ENCODE measurements around the gene KCNIP2. TPM values are rescaled to one million over a fixed set of nuclear protein-coding genes. Genes with fewer than 3 reads are reported as not detected.

Gene KCNIP2
- total and polyA plus RNA-seq, 2 experiments from 2014 or later = 35.7 to 63.6 TPM

DNA sequence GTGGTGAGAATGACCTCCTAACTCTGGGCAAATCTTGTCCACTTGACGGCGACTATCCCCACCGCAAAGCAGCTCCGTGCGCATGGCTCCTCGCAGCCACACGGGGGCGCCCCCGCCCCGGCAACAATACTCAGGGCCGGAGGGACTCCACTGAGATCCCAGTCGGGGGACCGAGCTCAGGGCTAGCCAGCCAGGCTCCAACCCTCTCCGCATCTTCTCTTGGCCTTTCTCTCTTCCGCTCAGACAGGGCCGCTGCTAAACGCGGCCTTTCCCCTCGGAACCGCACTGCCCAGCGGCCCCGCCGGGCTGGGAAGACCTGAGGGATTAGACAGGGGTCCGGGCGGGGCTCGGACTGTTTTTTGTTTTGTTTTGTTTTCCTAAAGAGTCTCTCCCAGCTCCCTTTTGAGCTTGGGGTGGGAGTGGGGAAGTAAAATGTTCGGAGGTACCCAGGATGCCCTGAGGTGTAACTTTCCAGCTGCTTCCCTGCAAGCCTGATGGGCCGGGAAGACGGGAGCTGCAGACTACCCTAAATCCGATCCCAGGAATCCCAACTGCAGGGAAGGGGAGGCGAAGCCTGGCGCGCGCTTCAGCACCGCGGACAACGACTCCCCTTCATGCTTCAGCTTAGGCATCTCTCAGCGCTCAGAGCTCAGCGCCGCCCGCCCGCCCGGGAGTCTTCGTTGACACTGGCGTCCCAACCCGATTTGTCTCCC is 2.7 kb downstream of the KCNIP2 start:
- peak; percentile 96 for TF ChIP-seq CTCF (IDR thresholded peaks at IDR 0.05; ENCODE audit: low read depth, low read length)
- H3K36me3 ChIP-seq = no peaks in the 10 kb centered on the region
- peaks cover 17% of the 10 kb centered on the region for H3K27me3 ChIP-seq
- DNase-seq (ENCODE audit: low read depth in 1 of 2, low spot score in 1 of 2) = peak; percentile 91 to 95
- H3K4me3 ChIP-seq = peak overlapping the region; percentile 24
- no peak overlapping the region for H3K27ac ChIP-seq
- H3K4me1 ChIP-seq (ENCODE audit: low read depth) = peaks cover 27% of the 10 kb centered on the region
- no peaks in the 10 kb centered on the region for H3K9me3 ChIP-seq (ENCODE audit: low read depth)

DNA sequence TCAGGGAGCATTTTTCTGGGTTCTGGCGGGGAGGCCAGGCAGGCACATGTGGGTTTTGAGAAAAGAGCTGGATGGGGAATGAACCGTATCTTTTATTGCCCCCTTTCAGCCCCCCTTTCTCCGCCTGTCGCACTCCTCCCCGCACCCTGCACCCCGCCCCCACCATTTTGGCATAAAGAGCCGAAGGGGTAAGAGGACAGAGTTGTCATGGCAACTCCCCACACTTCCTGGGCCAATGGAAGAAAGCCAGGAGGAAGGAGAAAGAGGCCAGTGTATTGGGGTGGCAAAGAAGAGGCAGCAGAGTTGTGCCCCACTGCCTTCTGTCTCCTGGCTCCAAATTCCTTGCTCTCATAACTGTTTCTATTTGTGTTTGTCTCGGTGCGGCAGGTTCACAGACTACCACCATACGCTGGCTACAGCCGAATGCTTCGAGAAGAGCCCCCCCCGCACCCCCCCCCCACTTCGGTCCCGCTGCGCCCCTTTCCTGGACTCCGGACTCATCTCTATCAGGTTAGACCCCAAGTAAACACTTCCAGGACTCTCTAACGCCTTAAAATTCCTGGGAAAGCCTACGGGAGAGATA is 3.4 kb downstream of the KCNIP2 start:
- no peak for TF ChIP-seq CTCF (IDR thresholded peaks at IDR 0.05; ENCODE audit: low read depth, low read length)
- no peak overlapping the region for H3K27ac ChIP-seq
- DNase-seq (ENCODE audit: low read depth in 1 of 2, low spot score in 1 of 2) = peak in 1 of 2 donors; percentile 55
- peaks cover 27% of the 10 kb centered on the region for H3K4me1 ChIP-seq (ENCODE audit: low read depth)
- H3K27me3 ChIP-seq = peaks cover 17% of the 10 kb centered on the region
- H3K4me3 ChIP-seq = peak overlapping the region; percentile 24
- no peaks in the 10 kb centered on the region for H3K9me3 ChIP-seq (ENCODE audit: low read depth)
- no peaks in the 10 kb centered on the region for H3K36me3 ChIP-seq

DNA sequence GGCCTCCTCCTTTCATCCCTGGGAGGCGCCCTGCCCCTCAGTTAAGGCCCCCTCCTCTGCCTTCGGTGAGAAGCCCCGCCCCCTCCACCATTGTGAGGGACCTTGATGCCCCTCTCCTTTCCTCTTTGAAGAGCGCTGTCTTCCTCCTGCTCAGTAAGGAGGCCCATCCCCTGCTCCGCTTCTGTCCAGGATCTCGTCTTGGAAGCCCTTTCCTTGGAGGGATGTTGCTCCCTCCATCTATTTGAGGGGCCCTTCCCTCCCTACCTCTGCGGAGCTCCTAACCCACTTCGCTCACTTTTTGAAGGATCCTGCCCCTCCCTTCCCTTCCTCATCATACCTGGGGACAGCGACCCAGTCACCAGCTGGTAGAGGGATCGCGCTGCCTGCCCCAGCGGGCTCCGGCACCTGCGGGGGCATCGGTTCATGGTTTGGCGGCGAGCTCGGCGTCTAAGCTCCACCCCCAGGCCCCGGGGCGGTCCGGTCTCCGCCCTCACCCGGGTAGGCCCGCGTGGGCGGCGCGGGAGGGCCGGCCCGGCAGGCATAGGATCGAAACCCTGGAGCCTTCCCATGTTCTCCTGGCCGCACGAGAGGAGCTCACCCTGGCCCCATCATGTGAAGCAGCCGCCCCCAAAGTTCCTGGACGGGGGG is 4.1 kb downstream of the KCNIP2 start:
- H3K27me3 ChIP-seq = peaks cover 17% of the 10 kb centered on the region
- H3K9me3 ChIP-seq (ENCODE audit: low read depth) = no peaks in the 10 kb centered on the region
- no peak for TF ChIP-seq CTCF (IDR thresholded peaks at IDR 0.05; ENCODE audit: low read depth, low read length)
- peak; percentile 56 to 59 for DNase-seq (ENCODE audit: low read depth in 1 of 2, low spot score in 1 of 2)
- no peak overlapping the region for H3K27ac ChIP-seq
- peaks cover 27% of the 10 kb centered on the region for H3K4me1 ChIP-seq (ENCODE audit: low read depth)
- H3K4me3 ChIP-seq = peak overlapping the region; percentile 24
- no peaks in the 10 kb centered on the region for H3K36me3 ChIP-seq

- Histone ChIP-seq H3K27me3 (peaks cover 17% of the 10 kb centered on the region), H3K27ac (peak overlapping the region; percentile 32), H3K36me3 (no peaks in the 10 kb centered on the region), H3K4me3 (no peak overlapping the region), H3K4me1 (ENCODE audit: low read depth) (peaks cover 27% of the 10 kb centered on the region), H3K9me3 (ENCODE audit: low read depth) (no peaks in the 10 kb centered on the region)
- no peak for TF ChIP-seq CTCF (IDR thresholded peaks at IDR 0.05; ENCODE audit: low read depth, low read length)
- DNase-seq (ENCODE audit: low read depth in 1 of 2, low spot score in 1 of 2) = no peak
These were observed 4.6 kb downstream of the KCNIP2 start for GRCh38 chr10:101839002-101839401.

GRCh38 chr10:101838416-101838970 is 5.1 kb downstream of the KCNIP2 start:
- no peaks in the 10 kb centered on the region for H3K9me3 ChIP-seq (ENCODE audit: low read depth)
- no peak overlapping the region for H3K4me3 ChIP-seq
- TF ChIP-seq CTCF (IDR thresholded peaks at IDR 0.05; ENCODE audit: low read depth, low read length) = no peak
- H3K27ac ChIP-seq = peak overlapping the region; percentile 32
- peak in 1 of 2 donors; percentile 68 for DNase-seq (ENCODE audit: low read depth in 1 of 2, low spot score in 1 of 2)
- H3K36me3 ChIP-seq = no peaks in the 10 kb centered on the region
- H3K4me1 ChIP-seq (ENCODE audit: low read depth) = peaks cover 27% of the 10 kb centered on the region
- H3K27me3 ChIP-seq = peaks cover 17% of the 10 kb centered on the region
